ENCODE results near the gene CHRNA7.

DNA sequence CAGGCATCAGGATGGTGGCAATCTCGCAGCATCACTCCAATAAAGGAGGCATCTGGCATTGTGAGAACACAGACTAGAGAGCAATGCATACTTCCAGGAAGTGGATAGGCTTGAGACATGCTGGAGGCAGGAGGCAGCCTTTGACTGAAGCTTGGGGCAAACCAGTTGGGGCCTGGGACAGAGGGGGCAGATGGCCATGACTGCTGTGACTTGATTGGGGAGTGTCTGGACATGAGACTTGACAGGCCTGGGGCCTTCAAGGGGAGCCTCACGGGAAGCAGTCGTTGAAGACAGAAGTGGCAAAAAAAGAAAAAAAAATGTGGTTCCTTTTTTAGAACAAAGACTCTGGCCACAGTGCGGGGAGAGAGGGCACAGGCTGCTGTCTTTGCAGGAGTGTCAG lies 44.7 kb upstream of the CHRNA7 start:
- TF ChIP-seq, protein P1, sequence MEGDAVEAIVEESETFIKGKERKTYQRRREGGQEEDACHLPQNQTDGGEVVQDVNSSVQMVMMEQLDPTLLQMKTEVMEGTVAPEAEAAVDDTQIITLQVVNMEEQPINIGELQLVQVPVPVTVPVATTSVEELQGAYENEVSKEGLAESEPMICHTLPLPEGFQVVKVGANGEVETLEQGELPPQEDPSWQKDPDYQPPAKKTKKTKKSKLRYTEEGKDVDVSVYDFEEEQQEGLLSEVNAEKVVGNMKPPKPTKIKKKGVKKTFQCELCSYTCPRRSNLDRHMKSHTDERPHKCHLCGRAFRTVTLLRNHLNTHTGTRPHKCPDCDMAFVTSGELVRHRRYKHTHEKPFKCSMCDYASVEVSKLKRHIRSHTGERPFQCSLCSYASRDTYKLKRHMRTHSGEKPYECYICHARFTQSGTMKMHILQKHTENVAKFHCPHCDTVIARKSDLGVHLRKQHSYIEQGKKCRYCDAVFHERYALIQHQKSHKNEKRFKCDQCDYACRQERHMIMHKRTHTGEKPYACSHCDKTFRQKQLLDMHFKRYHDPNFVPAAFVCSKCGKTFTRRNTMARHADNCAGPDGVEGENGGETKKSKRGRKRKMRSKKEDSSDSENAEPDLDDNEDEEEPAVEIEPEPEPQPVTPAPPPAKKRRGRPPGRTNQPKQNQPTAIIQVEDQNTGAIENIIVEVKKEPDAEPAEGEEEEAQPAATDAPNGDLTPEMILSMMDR (IDR thresholded peaks at IDR 0.05; ENCODE audit: insufficient read depth, low read depth, low read length), result no peak
- TF ChIP-seq EZH2 (IDR thresholded peaks at IDR 0.05; ENCODE audit: insufficient read depth, low read length), result no peak
